HG03520 (cell line): ENCODE measurements around the gene TRMT61A.
A peak's percentile ranks its signal among the peaks of the same experiment; 100 is the strongest.
"Not testable (repeated sequence)": the region's sequence is repeated elsewhere in the genome, so short reads cannot be mapped to it uniquely, and the experiment has no call there.

Experiments used
- ATAC-seq: cut with Tn5 transposase; IDR thresholded peaks from one replicate; pipeline ENCODE4 v1.9.1; 2021; ENCODE audit warnings: mild to moderate bottlenecking, moderate library complexity; ENCODE audit not compliant: unreplicated experiment

The TRMT61A gene

GRCh38 chr14:103521951-103522563 lies 6.9 kb upstream of the TRMT61A start:
- ATAC-seq: no peak

GRCh38 chr14:103522649-103523574 lies 6.1 kb upstream of the TRMT61A start, which contains the start of gene CKB:
Gene CKB, minus strand, starts transcription at chr14:103522830. Its CDS starts 337 bp downstream, at chr14:103522493.
- ATAC-seq: no peak

GRCh38 chr14:103523575-103523954 lies 5.4 kb upstream of the TRMT61A start:
- ATAC-seq: no peak

GRCh38 chr14:103524002-103524935 lies 4.7 kb upstream of the TRMT61A start:
- no peak for ATAC-seq

- ATAC-seq: not testable (repeated sequence)
Observed at GRCh38 chr14:103525430-103526246, 3.4 kb upstream of the TRMT61A start.

- ATAC-seq: no peak
Observed at GRCh38 chr14:103526247-103526913, 2.6 kb upstream of the TRMT61A start.

- no peak for ATAC-seq
Observed at GRCh38 chr14:103526914-103527248, 2.1 kb upstream of the TRMT61A start.

GRCh38 chr14:103527408-103528145 lies 1.4 kb upstream of the TRMT61A start:
- ATAC-seq: peak; percentile 33

- ATAC-seq: no peak
Observed at GRCh38 chr14:103528146-103528586, 830 bp upstream of the TRMT61A start.

GRCh38 chr14:103529383-103530365 lies 678 bp downstream of the TRMT61A start:
- no peak for ATAC-seq

- ATAC-seq: no peak
Observed at GRCh38 chr14:103530390-103530789, 1.4 kb downstream of the TRMT61A start.

GRCh38 chr14:103530831-103531230 lies 1.8 kb downstream of the TRMT61A start:
- ATAC-seq: no peak

- ATAC-seq: no peak
Observed at GRCh38 chr14:103531421-103532215, 2.6 kb downstream of the TRMT61A start.

- no peak for ATAC-seq
Observed at GRCh38 chr14:103532216-103533136, 3.5 kb downstream of the TRMT61A start.

GRCh38 chr14:103533137-103533998 lies 4.4 kb downstream of the TRMT61A start:
- ATAC-seq: no peak
